NCI-H128 (cell line): ENCODE data around the gene ANKHD1.
A peak's percentile ranks its signal among the peaks of the same experiment; 100 is the strongest.

Source experiments
- DNase-seq: peaks from one replicate; lab custom pipeline; 2025; ENCODE audit not compliant: unreplicated experiment; lab: John Stamatoyannopoulos, UW

The ANKHD1 gene

GRCh38 chr5:140367256-140368013 is 34.2 kb upstream of the ANKHD1 start:
- DNase-seq, result no peak

GRCh38 chr5:140371356-140372151 is 30.1 kb upstream of the ANKHD1 start:
- DNase-seq, result no peak

GRCh38 chr5:140372971-140373487 is 28.6 kb upstream of the ANKHD1 start:
- DNase-seq, result peak; percentile 40

GRCh38 chr5:140381351-140381750 is 20.3 kb upstream of the ANKHD1 start:
- no peak for DNase-seq

- no peak for DNase-seq
These were observed 19.7 kb upstream of the ANKHD1 start for GRCh38 chr5:140381972-140382371.

GRCh38 chr5:140382866-140383265 is 18.8 kb upstream of the ANKHD1 start:
- DNase-seq, result no peak

GRCh38 chr5:140383300-140383699 is 18.3 kb upstream of the ANKHD1 start:
- DNase-seq, result no peak

GRCh38 chr5:140388052-140388451 is 13.6 kb upstream of the ANKHD1 start:
- DNase-seq, result no peak

GRCh38 chr5:140391312-140391711 is 10.3 kb upstream of the ANKHD1 start:
- no peak for DNase-seq

GRCh38 chr5:140391732-140392131 is 9.9 kb upstream of the ANKHD1 start:
- DNase-seq, result no peak

GRCh38 chr5:140393738-140394137 is 7.9 kb upstream of the ANKHD1 start:
- no peak for DNase-seq

- no peak for DNase-seq
These were observed 3.2 kb upstream of the ANKHD1 start for GRCh38 chr5:140398379-140398811.

GRCh38 chr5:140399979-140400729 is 1.5 kb upstream of the ANKHD1 start:
- DNase-seq, result no peak

GRCh38 chr5:140400730-140401361 is 787 bp upstream of the ANKHD1 start:
- DNase-seq, result peak; percentile 73

- DNase-seq, result no peak
These were observed 833 bp downstream of the ANKHD1 start for GRCh38 chr5:140402258-140403074.

GRCh38 chr5:140403613-140404012 is 2.0 kb downstream of the ANKHD1 start:
- DNase-seq, result no peak

GRCh38 chr5:140408750-140409241 is 7.2 kb downstream of the ANKHD1 start:
- no peak for DNase-seq

GRCh38 chr5:140413230-140413629 is 11.6 kb downstream of the ANKHD1 start:
- DNase-seq, result no peak

GRCh38 chr5:140417235-140417634 is 15.6 kb downstream of the ANKHD1 start:
- no peak for DNase-seq
